HepG2 (cell line): ENCODE results near the gene KAZN. TPM values are rescaled to one million over a fixed set of nuclear protein-coding genes. Genes with fewer than 3 reads are reported as not detected.

Experiments
- ATAC-seq: fragments of 200-7000 bp; cut with Tn5 transposase; 3 replicates; pipeline ENCODE4 v1.9.1; 2020; ENCODE audit warnings: mild to moderate bottlenecking, moderate library complexity
- BruUV-seq: library from RNA; stranded (reverse); fragments of 400-500 nt; replicated peaks from 2 replicates; lab custom pipeline; 2021; lab: Mats Ljungman, UMichigan
- CTCF ChIA-PET: fragments of 300-600 bp; formaldehyde crosslinking; extraction: SDS; loops from one replicate; lab custom pipeline; 2021; ENCODE audit warnings: low total read pairs, inconsistent platforms, low intra/inter-chr PET ratio; lab: Yijun Ruan, JAX
- POLR2A ChIA-PET: fragments of 350-600 bp; sonication (Branson Sonifier 250); formaldehyde crosslinking; loops from one replicate; lab custom pipeline; 2020; ENCODE audit warnings: antibody characterized with exemption, inconsistent platforms; lab: Yijun Ruan, JAX
- DNase-seq: peaks from one replicate; pipeline ENCODE4 v3.0.0-alpha.2; 2015; ENCODE audit warnings: low spot score
- FAIRE-seq: peaks from 3 replicates; lab custom pipeline; 2011; peaks lifted over from hg19 to GRCh38; lab: Jason Lieb, UNC
- H2AFZ ChIP-seq: one replicate; pipeline ENCODE4 v1.6.1; 2011; ENCODE audit warnings: low read length, inconsistent platforms
- H3K27ac ChIP-seq: fragments of 300-600 bp; 3 replicates; pipeline ENCODE4 v1.8.0; 2011; ENCODE audit warnings: mixed run types, mild to moderate bottlenecking, mixed read lengths, low read length, inconsistent platforms; ENCODE audit not compliant: insufficient read depth; ENCODE audit errors: extremely low read length
- H3K27me3 ChIP-seq, 2 experiments: fragments of 200-600 bp in 1 of 2; 2 replicates in 1 of 2; 3 replicates in 1 of 2; pipeline versions ENCODE4 v1.6.0 to v1.8.0; 2011; ENCODE audit warnings: low read length in 2 of 2, mild to moderate bottlenecking in 2 of 2, moderate library complexity in 2 of 2, inconsistent platforms in 1 of 2; ENCODE audit not compliant: insufficient read depth in 2 of 2, control insufficient read depth in 1 of 2
- H3K36me3 ChIP-seq, 2 experiments: fragments of 200-600 bp in 1 of 2; replicated peaks in 1 of 2; 2 replicates in 1 of 2; 3 replicates in 1 of 2; pipeline versions ENCODE4 v1.5.1 to v1.8.0; 2011; ENCODE audit warnings: low read length in 2 of 2, inconsistent platforms in 1 of 2; ENCODE audit not compliant: insufficient read depth in 2 of 2, control insufficient read depth in 1 of 2
- H3K4me1 ChIP-seq: 2 replicates; pipeline ENCODE4 v1.5.1; 2012; ENCODE audit warnings: low read length, inconsistent platforms; ENCODE audit not compliant: insufficient read depth
- H3K4me2 ChIP-seq: 2 replicates; pipeline ENCODE4 v1.6.0; 2011; ENCODE audit warnings: low read depth, low read length, inconsistent platforms
- H3K4me3 ChIP-seq, 3 experiments: fragments of 200-600 bp in 1 of 3; sonication (generic), shearing (Covaris generic) in 1 of 3; replicated peaks in 1 of 3; 2 replicates each; pipeline ENCODE4 v1.5.1; 2011 to 2016; ENCODE audit warnings: low read length in 3 of 3, inconsistent platforms in 2 of 3, low read depth in 2 of 3, mild to moderate bottlenecking in 2 of 3, control low read depth in 1 of 3, mixed read lengths in 1 of 3; ENCODE audit not compliant: insufficient read depth in 1 of 3
- H3K79me2 ChIP-seq: one replicate; pipeline ENCODE4 v1.6.1; 2011; ENCODE audit warnings: low read length, inconsistent platforms; ENCODE audit not compliant: insufficient read depth
- H3K9ac ChIP-seq: 2 replicates; pipeline ENCODE4 v1.6.0; 2011; ENCODE audit warnings: mild to moderate bottlenecking, low read depth, low read length, inconsistent platforms; ENCODE audit not compliant: insufficient read depth
- H3K9me3 ChIP-seq: 2 replicates; pipeline ENCODE4 v1.5.1; 2012; ENCODE audit warnings: mild to moderate bottlenecking, low read length
- H4K20me1 ChIP-seq: 2 replicates; pipeline ENCODE4 v1.6.0; 2011; ENCODE audit warnings: inconsistent platforms, mild to moderate bottlenecking, low read length, moderate library complexity; ENCODE audit not compliant: insufficient read depth
- ELF1 ChIP-seq: sonication (generic); formaldehyde crosslinking; IDR thresholded peaks from 2 replicates; pipeline ENCODE4 v1.4.0; 2020; ENCODE audit warnings: missing genetic modification reagents
- HNF4G ChIP-seq, 2 experiments: sonication (generic) in 1 of 2; formaldehyde crosslinking in 1 of 2; IDR thresholded peaks; 2 replicates each; pipeline versions ENCODE4 v1.4.0 to v1.6.1; 2011 to 2020; ENCODE audit warnings: borderline replicate concordance in 2 of 2, low read depth in 2 of 2, mild to moderate bottlenecking in 2 of 2, low read length in 1 of 2, missing genetic modification reagents in 1 of 2, moderate library complexity in 1 of 2
- MAFK ChIP-seq, 2 experiments: IDR thresholded peaks in 1 of 2; conservative IDR thresholded peaks in 1 of 2; 2 replicates each; pipeline ENCODE4 v1.6.1; 2011; ENCODE audit warnings: improper control_type of control experiment in 2 of 2, low read length in 2 of 2
- MBD4 ChIP-seq: IDR thresholded peaks from 2 replicates; pipeline ENCODE4 v1.6.1; 2012; ENCODE audit warnings: low read length, inconsistent platforms, borderline replicate concordance
- MXD4 ChIP-seq: IDR thresholded peaks from 2 replicates; pipeline ENCODE4 v1.6.1; 2016; ENCODE audit warnings: mild to moderate bottlenecking, missing biosample characterization, missing genetic modification reagents
- MXI1 ChIP-seq: IDR thresholded peaks from 3 replicates; pipeline ENCODE4 v1.6.1; 2012; ENCODE audit warnings: low read depth, low read length, inconsistent platforms, borderline replicate concordance
- NFYC ChIP-seq: IDR thresholded peaks from 2 replicates; pipeline ENCODE4 v1.6.1; 2016; ENCODE audit warnings: missing genetic modification reagents, missing compliant biosample characterization
- REL ChIP-seq: sonication (generic); formaldehyde crosslinking; conservative IDR thresholded peaks from 2 replicates; pipeline ENCODE4 v1.8.0; 2022; ENCODE audit warnings: mild to moderate bottlenecking, missing genetic modification reagents, moderate library complexity
- RXRA ChIP-seq: sonication (generic); formaldehyde crosslinking; IDR thresholded peaks from 2 replicates; pipeline ENCODE4 v1.5.1; 2020; ENCODE audit warnings: missing genetic modification reagents
- SAFB2 ChIP-seq: sonication (generic); formaldehyde crosslinking; IDR thresholded peaks from 2 replicates; pipeline ENCODE4 v1.5.1; 2020; ENCODE audit warnings: missing genetic modification reagents, low read depth, mild to moderate bottlenecking, borderline replicate concordance
- WGBS: methylation state at CpG from one replicate; pipeline ENCODE4 v1.1.6; 2017; ENCODE audit warnings: low lambda C conversion rate; 5-methylcytosine and 5-hydroxymethylcytosine counted together
- in situ Hi-C: cut with HindIII; loops from 2 replicates; pipeline ENCODE4 v1.10.0; 2017; ENCODE audit warnings: low pct_unique_long_range_greater_than_20kb; ENCODE audit not compliant: extremely low pct_ligation_motif_present
- intact Hi-C: fragments of 100-400 bp; cut with micrococcal nuclease; formaldehyde crosslinking; loops from one replicate; pipeline ENCODE4 v1.10.0; 2022; ENCODE audit not compliant: unreplicated experiment
- polyA plus RNA-seq, 8 experiments: library from polyadenylated mRNA; depleted of rRNA in 3 of 8; stranded (reverse) in 7 of 8; unstranded in 1 of 8; fragments of >200 nt; fragmentation: Illumina TruSeq in 4 of 8; extraction: Trizol in 4 of 8; gene quantifications; 2 replicates each; pipeline versions ENCODE4 v1.2.1 to v1.2.3, GENCODE V29; 2011 to 2016; ENCODE audit warnings: low read depth in 4 of 8, missing spikeins in 1 of 8, mixed read lengths in 1 of 8; ENCODE audit not compliant: insufficient read depth in 1 of 8
- total RNA-seq, 5 experiments: library from RNA; depleted of rRNA; stranded (reverse); fragments of >200 nt; fragmentation: Illumina TruSeq; extraction: Trizol; gene quantifications; 2 replicates each; pipeline ENCODE4 v1.2.3, GENCODE V29; 2016; ENCODE audit warnings: low read depth in 1 of 5
- TF ChIP-seq, protein P1 (sequence below): sonication (generic); formaldehyde crosslinking; conservative IDR thresholded peaks from 2 replicates; pipeline ENCODE4 v1.4.0; 2020; ENCODE audit warnings: missing genetic modification reagents
- TF ChIP-seq, protein P2 (sequence below): sonication (generic); formaldehyde crosslinking; IDR thresholded peaks from 2 replicates; pipeline ENCODE4 v1.4.0; 2020; ENCODE audit warnings: missing genetic modification reagents

The KAZN gene
- total and polyA plus RNA-seq, 2 of the 13 experiments (the other 11 are each of a cell fraction or from before 2014, with no cell fraction given), result 10.4 to 13.5 TPM

GRCh38 chr1:14551386-14551785 lies 47.1 kb upstream of the KAZN start:
- no peaks in the 10 kb centered on the region for H4K20me1 ChIP-seq
- 18% methylated on average over 8 of the region's 8 CpGs for WGBS
- H3K9me3 ChIP-seq, result no peaks in the 10 kb centered on the region
- no peaks in the 10 kb centered on the region for H3K36me3 ChIP-seq
- POLR2A ChIA-PET, result no interaction called here
- no peak overlapping the region for H2AFZ ChIP-seq
- intact Hi-C loops (no loop called here), in situ Hi-C loops (loop anchor here (25.0 kb wide), 1 partner anchor 486 kb away; no protein-coding TSS in a partner anchor)
- peaks cover 3 to 34% of the 10 kb centered on the region in 2 experiments for H3K27me3 ChIP-seq
- CTCF ChIA-PET, result no interaction called here
- H3K4me1 ChIP-seq, result no peaks in the 10 kb centered on the region
- H3K9ac ChIP-seq, result no peak overlapping the region
- H3K79me2 ChIP-seq, result no peaks in the 10 kb centered on the region
- no TSS peak for BruUV-seq
- no peak overlapping the region for H3K27ac ChIP-seq
- ATAC-seq, result no peak
- FAIRE-seq, result no peak
- H3K4me2 ChIP-seq, result no peak overlapping the region
- TF ChIP-seq HNF4G (IDR thresholded peaks at IDR 0.05; ENCODE audit: borderline replicate concordance, low read depth, low read length) (no peak), HNF4G (CRISPR knock-in tag; IDR thresholded peaks at IDR 0.05; ENCODE audit: borderline replicate concordance, low read depth) (no peak), RXRA (CRISPR knock-in tag) (no peak), REL (CRISPR knock-in tag) (no peak), ELF1 (no peak), MXI1 (no peak), MAFK (conservative IDR thresholded peaks at IDR 0.05 in 1 of 2, IDR thresholded peaks at IDR 0.05 in 1 of 2; ENCODE audit: low read length in 2 of 2) (no peak), NFYC (no peak), MXD4 (CRISPR knock-in tag) (no peak), MBD4 (no peak), SAFB2 (CRISPR knock-in tag) (no peak)
- TF ChIP-seq, protein P1, sequence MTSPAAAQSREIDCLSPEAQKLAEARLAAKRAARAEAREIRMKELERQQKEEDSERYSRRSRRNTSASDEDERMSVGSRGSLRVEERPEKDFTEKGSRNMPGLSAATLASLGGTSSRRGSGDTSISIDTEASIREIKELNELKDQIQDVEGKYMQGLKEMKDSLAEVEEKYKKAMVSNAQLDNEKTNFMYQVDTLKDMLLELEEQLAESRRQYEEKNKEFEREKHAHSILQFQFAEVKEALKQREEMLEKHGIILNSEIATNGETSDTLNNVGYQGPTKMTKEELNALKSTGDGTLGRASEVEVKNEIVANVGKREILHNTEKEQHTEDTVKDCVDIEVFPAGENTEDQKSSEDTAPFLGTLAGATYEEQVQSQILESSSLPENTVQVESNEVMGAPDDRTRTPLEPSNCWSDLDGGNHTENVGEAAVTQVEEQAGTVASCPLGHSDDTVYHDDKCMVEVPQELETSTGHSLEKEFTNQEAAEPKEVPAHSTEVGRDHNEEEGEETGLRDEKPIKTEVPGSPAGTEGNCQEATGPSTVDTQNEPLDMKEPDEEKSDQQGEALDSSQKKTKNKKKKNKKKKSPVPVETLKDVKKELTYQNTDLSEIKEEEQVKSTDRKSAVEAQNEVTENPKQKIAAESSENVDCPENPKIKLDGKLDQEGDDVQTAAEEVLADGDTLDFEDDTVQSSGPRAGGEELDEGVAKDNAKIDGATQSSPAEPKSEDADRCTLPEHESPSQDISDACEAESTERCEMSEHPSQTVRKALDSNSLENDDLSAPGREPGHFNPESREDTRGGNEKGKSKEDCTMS (CRISPR knock-in tag), result no peak
- TF ChIP-seq, protein P2, sequence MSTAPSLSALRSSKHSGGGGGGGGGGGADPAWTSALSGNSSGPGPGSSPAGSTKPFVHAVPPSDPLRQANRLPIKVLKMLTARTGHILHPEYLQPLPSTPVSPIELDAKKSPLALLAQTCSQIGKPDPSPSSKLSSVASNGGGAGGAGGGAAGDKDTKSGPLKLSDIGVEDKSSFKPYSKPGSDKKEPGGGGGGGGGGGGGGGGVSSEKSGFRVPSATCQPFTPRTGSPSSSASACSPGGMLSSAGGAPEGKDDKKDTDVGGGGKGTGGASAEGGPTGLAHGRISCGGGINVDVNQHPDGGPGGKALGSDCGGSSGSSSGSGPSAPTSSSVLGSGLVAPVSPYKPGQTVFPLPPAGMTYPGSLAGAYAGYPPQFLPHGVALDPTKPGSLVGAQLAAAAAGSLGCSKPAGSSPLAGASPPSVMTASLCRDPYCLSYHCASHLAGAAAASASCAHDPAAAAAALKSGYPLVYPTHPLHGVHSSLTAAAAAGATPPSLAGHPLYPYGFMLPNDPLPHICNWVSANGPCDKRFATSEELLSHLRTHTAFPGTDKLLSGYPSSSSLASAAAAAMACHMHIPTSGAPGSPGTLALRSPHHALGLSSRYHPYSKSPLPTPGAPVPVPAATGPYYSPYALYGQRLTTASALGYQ (CRISPR knock-in tag), result no peak
- DNase-seq, result no peak
- no peak overlapping the region for H3K4me3 ChIP-seq
